Thyroid gland (tissue), 4 donors: ENCODE data around the gene PPP1R9A.

Source experiments
- POLR2A ChIP-seq, 2 donors: fragments of 450-650 bp; IDR thresholded peaks; one replicate each; pipeline ENCODE4 v1.6.1; 2017; ENCODE audit warnings: antibody characterized with exemption in 2 of 2, mild to moderate bottlenecking in 2 of 2, moderate library complexity in 1 of 2
- TF ChIP-seq, protein P1 (sequence below), 6 experiments: fragments of 200-600 bp in 3 of 6; fragments of 450-650 bp in 3 of 6; sonication (generic) in 3 of 6; IDR thresholded peaks; one replicate each; pipeline ENCODE4 v1.5.1; 2016 to 2019; ENCODE audit warnings: antibody characterized with exemption in 6 of 6, mild to moderate bottlenecking in 2 of 6, inconsistent platforms in 1 of 6, moderate library complexity in 1 of 6

- TF ChIP-seq, protein P1, sequence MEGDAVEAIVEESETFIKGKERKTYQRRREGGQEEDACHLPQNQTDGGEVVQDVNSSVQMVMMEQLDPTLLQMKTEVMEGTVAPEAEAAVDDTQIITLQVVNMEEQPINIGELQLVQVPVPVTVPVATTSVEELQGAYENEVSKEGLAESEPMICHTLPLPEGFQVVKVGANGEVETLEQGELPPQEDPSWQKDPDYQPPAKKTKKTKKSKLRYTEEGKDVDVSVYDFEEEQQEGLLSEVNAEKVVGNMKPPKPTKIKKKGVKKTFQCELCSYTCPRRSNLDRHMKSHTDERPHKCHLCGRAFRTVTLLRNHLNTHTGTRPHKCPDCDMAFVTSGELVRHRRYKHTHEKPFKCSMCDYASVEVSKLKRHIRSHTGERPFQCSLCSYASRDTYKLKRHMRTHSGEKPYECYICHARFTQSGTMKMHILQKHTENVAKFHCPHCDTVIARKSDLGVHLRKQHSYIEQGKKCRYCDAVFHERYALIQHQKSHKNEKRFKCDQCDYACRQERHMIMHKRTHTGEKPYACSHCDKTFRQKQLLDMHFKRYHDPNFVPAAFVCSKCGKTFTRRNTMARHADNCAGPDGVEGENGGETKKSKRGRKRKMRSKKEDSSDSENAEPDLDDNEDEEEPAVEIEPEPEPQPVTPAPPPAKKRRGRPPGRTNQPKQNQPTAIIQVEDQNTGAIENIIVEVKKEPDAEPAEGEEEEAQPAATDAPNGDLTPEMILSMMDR (IDR thresholded peaks at IDR 0.05): no peak
- TF ChIP-seq POLR2A (IDR thresholded peaks at IDR 0.05): no peak
These were observed 262.3 kb downstream of the PPP1R9A start for GRCh38 chr7:95169678-95170077.
